ENCODE measurements around the gene CHRM2. TPM values are rescaled to one million over a fixed set of nuclear protein-coding genes. Genes with fewer than 3 reads are reported as not detected.

The CHRM2 gene
- total RNA-seq, 4 donors from 2014 or later: not detected

GRCh38 chr7:136941816-136942215, 73.4 kb downstream of the CHRM2 start:
- H3K4me3 ChIP-seq: no peak overlapping the region
- H3K9me3 ChIP-seq: no peaks in the 10 kb centered on the region
- 62% methylated on average over 1 of the region's 1 CpG for WGBS, 2 donors
- H3K36me3 ChIP-seq: no peaks in the 10 kb centered on the region
- no peaks in the 10 kb centered on the region for H3K27me3 ChIP-seq
- no peaks in the 10 kb centered on the region for H3K4me1 ChIP-seq
- TF ChIP-seq POLR2A (IDR thresholded peaks at IDR 0.05): no peak
- no peak for TF ChIP-seq CTCF (IDR thresholded peaks at IDR 0.05)
- TF ChIP-seq EP300 (IDR thresholded peaks at IDR 0.05): no peak
- DNase-seq (ENCODE audit: low spot score in 2 of 2): no peak
- no peak overlapping the region for H3K27ac ChIP-seq

GRCh38 chr7:136942401-136942800, 73.9 kb downstream of the CHRM2 start:
- H3K27ac ChIP-seq: no peak overlapping the region
- no peak for TF ChIP-seq CTCF (IDR thresholded peaks at IDR 0.05)
- no peak for TF ChIP-seq POLR2A (IDR thresholded peaks at IDR 0.05)
- no peak for TF ChIP-seq EP300 (IDR thresholded peaks at IDR 0.05)
- no peak overlapping the region for H3K4me3 ChIP-seq
- H3K36me3 ChIP-seq: no peaks in the 10 kb centered on the region
- DNase-seq (ENCODE audit: low spot score in 2 of 2): no peak
- no peaks in the 10 kb centered on the region for H3K9me3 ChIP-seq
- H3K4me1 ChIP-seq: no peaks in the 10 kb centered on the region
- no peaks in the 10 kb centered on the region for H3K27me3 ChIP-seq

GRCh38 chr7:136942994-136943393, 74.5 kb downstream of the CHRM2 start:
- H3K4me1 ChIP-seq: no peaks in the 10 kb centered on the region
- H3K4me3 ChIP-seq: no peak overlapping the region
- H3K27ac ChIP-seq: no peak overlapping the region
- DNase-seq (ENCODE audit: low spot score in 2 of 2): no peak
- no peaks in the 10 kb centered on the region for H3K27me3 ChIP-seq
- no peak for TF ChIP-seq EP300 (IDR thresholded peaks at IDR 0.05)
- TF ChIP-seq CTCF (IDR thresholded peaks at IDR 0.05): no peak
- no peak for TF ChIP-seq POLR2A (IDR thresholded peaks at IDR 0.05)
- 40 to 46% methylated on average over 1 of the region's 1 CpG for WGBS, 2 donors
- H3K36me3 ChIP-seq: no peaks in the 10 kb centered on the region
- no peaks in the 10 kb centered on the region for H3K9me3 ChIP-seq

- Histone ChIP-seq H3K27me3 (no peaks in the 10 kb centered on the region), H3K36me3 (no peaks in the 10 kb centered on the region), H3K27ac (no peak overlapping the region), H3K4me3 (no peak overlapping the region), H3K4me1 (no peaks in the 10 kb centered on the region), H3K9me3 (no peaks in the 10 kb centered on the region)
- DNase-seq (ENCODE audit: low spot score in 2 of 2): no peak
- TF ChIP-seq POLR2A (IDR thresholded peaks at IDR 0.05): no peak
These were observed 78.9 kb downstream of the CHRM2 start for GRCh38 chr7:136947347-136947746.

- TF ChIP-seq CTCF (IDR thresholded peaks at IDR 0.05) (no peak), POLR2A (IDR thresholded peaks at IDR 0.05) (no peak), EP300 (IDR thresholded peaks at IDR 0.05) (no peak)
- Histone ChIP-seq H3K36me3 (no peaks in the 10 kb centered on the region), H3K27me3 (no peaks in the 10 kb centered on the region), H3K27ac (no peak overlapping the region), H3K4me3 (no peak overlapping the region), H3K4me1 (no peaks in the 10 kb centered on the region), H3K9me3 (no peaks in the 10 kb centered on the region)
- 76 to 78% methylated on average over 3 of the region's 3 CpGs for WGBS, 2 donors
- no peak for DNase-seq (ENCODE audit: low spot score in 2 of 2)
These were observed 81.9 kb downstream of the CHRM2 start for GRCh38 chr7:136950331-136950730.

GRCh38 chr7:136953386-136953785, 84.9 kb downstream of the CHRM2 start:
- no peak overlapping the region for H3K4me3 ChIP-seq
- H3K9me3 ChIP-seq: no peaks in the 10 kb centered on the region
- H3K27ac ChIP-seq: no peak overlapping the region
- H3K4me1 ChIP-seq: no peaks in the 10 kb centered on the region
- H3K27me3 ChIP-seq: no peaks in the 10 kb centered on the region
- no peaks in the 10 kb centered on the region for H3K36me3 ChIP-seq
- no peak for DNase-seq (ENCODE audit: low spot score in 2 of 2)
- WGBS, 2 donors: 76 to 78% methylated on average over 3 of the region's 3 CpGs
- no peak for TF ChIP-seq EP300 (IDR thresholded peaks at IDR 0.05)
- TF ChIP-seq POLR2A (IDR thresholded peaks at IDR 0.05): no peak
- no peak for TF ChIP-seq CTCF (IDR thresholded peaks at IDR 0.05)

All from tibial nerve (tissue), 4 donors.